KMS-11 (cell line): Measurements from ENCODE around the gene SLC17A6.

ENCODE experiments used
- H2AFZ ChIP-seq: fragments of 200-600 bp; sonication (generic); 2 replicates; pipeline ENCODE4 v1.6.1; 2016; ENCODE audit warnings: antibody characterized with exemption, mixed run types, low read depth
- H3K27ac ChIP-seq: fragments of 200-600 bp; sonication (generic); 2 replicates; pipeline ENCODE4 v1.6.1; 2016; ENCODE audit warnings: mild to moderate bottlenecking, mixed run types
- H3K27me3 ChIP-seq: fragments of 200-600 bp; sonication (generic); 2 replicates; pipeline ENCODE4 v1.6.1; 2017; ENCODE audit warnings: mild to moderate bottlenecking, low read depth, mixed run types, moderate library complexity; ENCODE audit not compliant: insufficient read depth
- H3K36me3 ChIP-seq: fragments of 200-600 bp; sonication (generic); 2 replicates; pipeline ENCODE4 v1.6.1; 2017; ENCODE audit warnings: mild to moderate bottlenecking, mixed run types; ENCODE audit not compliant: insufficient read depth
- H3K4me1 ChIP-seq: fragments of 200-600 bp; sonication (generic); 2 replicates; pipeline ENCODE4 v1.6.1; 2016; ENCODE audit warnings: mild to moderate bottlenecking, low read depth, mixed run types; ENCODE audit not compliant: poor library complexity, severe bottlenecking
- H3K4me2 ChIP-seq: fragments of 200-600 bp; sonication (generic); 2 replicates; pipeline ENCODE4 v1.7.0; 2016; ENCODE audit warnings: mild to moderate bottlenecking, mixed run types
- H3K4me3 ChIP-seq: fragments of 200-600 bp; sonication (generic); IDR thresholded peaks from 2 replicates; pipeline ENCODE4 v1.6.1; 2017; ENCODE audit warnings: low read depth, low read length, mixed read lengths; ENCODE audit not compliant: insufficient read depth
- H3K79me2 ChIP-seq: fragments of 200-600 bp; sonication (generic); 2 replicates; pipeline ENCODE4 v1.6.1; 2016; ENCODE audit warnings: low read depth, mixed run types; ENCODE audit not compliant: insufficient read depth
- H3K9ac ChIP-seq: fragments of 200-600 bp; sonication (generic); 2 replicates; pipeline ENCODE4 v1.6.1; 2016; ENCODE audit warnings: mild to moderate bottlenecking, mixed run types
- H4K20me1 ChIP-seq: fragments of 200-600 bp; sonication (generic); 2 replicates; pipeline ENCODE4 v1.6.1; 2016; ENCODE audit warnings: mild to moderate bottlenecking, mixed run types; ENCODE audit not compliant: insufficient read depth
- CTCF ChIP-seq: fragments of 200-600 bp; sonication (generic); conservative IDR thresholded peaks from 2 replicates; pipeline ENCODE4 v1.6.1; 2017; ENCODE audit warnings: low read depth, mild to moderate bottlenecking, antibody characterized with exemption, low read length, moderate library complexity, mixed read lengths

The SLC17A6 gene

GRCh38 chr11:22331771-22332170 lies 6.4 kb upstream of the SLC17A6 start:
- Histone ChIP-seq H3K4me3 (no peak overlapping the region), H3K79me2 (no peaks in the 10 kb centered on the region), H4K20me1 (no peaks in the 10 kb centered on the region), H3K27ac (no peak overlapping the region), H3K27me3 (no peaks in the 10 kb centered on the region), H3K9ac (no peak overlapping the region), H3K36me3 (no peaks in the 10 kb centered on the region), H3K4me2 (no peak overlapping the region), H3K4me1 (no peaks in the 10 kb centered on the region), H2AFZ (no peak overlapping the region)
- TF ChIP-seq CTCF, result peak; percentile 49

- no peak overlapping the region for H2AFZ ChIP-seq
- no peaks in the 10 kb centered on the region for H3K4me1 ChIP-seq
- H3K36me3 ChIP-seq, result no peaks in the 10 kb centered on the region
- H3K4me2 ChIP-seq, result no peak overlapping the region
- no peaks in the 10 kb centered on the region for H3K79me2 ChIP-seq
- H3K27me3 ChIP-seq, result no peaks in the 10 kb centered on the region
- no peaks in the 10 kb centered on the region for H4K20me1 ChIP-seq
- H3K4me3 ChIP-seq, result no peak overlapping the region
- TF ChIP-seq CTCF, result no peak
- no peak overlapping the region for H3K27ac ChIP-seq
- no peak overlapping the region for H3K9ac ChIP-seq
These were observed 1.6 kb upstream of the SLC17A6 start for GRCh38 chr11:22336587-22336986.

DNA sequence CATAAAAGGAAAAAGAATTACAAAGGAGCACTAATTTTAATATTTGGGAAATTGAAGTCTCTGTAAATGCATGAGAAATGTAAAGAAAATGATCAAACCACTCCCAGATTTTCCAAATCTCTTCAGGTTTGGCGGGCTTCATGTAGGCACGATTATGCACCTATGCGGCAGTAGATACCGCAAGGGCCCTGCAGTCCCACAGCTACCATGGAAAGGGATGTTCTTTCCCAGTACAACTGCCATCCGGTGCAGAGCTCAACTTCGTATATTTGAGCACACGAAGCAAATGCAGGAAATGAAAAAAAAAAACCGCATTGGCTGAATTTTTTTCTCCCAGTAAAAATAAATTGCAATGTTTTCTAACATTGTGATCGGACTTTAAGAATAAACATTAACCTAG lies 1.4 kb downstream of the SLC17A6 start:
- H3K27ac ChIP-seq, result no peak overlapping the region
- H3K9ac ChIP-seq, result no peak overlapping the region
- H3K4me1 ChIP-seq, result no peaks in the 10 kb centered on the region
- H3K4me2 ChIP-seq, result no peak overlapping the region
- no peak overlapping the region for H2AFZ ChIP-seq
- no peaks in the 10 kb centered on the region for H4K20me1 ChIP-seq
- no peaks in the 10 kb centered on the region for H3K79me2 ChIP-seq
- H3K4me3 ChIP-seq, result no peak overlapping the region
- H3K27me3 ChIP-seq, result no peaks in the 10 kb centered on the region
- no peaks in the 10 kb centered on the region for H3K36me3 ChIP-seq
- no peak for TF ChIP-seq CTCF

- no peaks in the 10 kb centered on the region for H3K27me3 ChIP-seq
These were observed 2.1 kb downstream of the SLC17A6 start for GRCh38 chr11:22340235-22340634.

More at GRCh38 chr11:22340235-22340634, 2.1 kb downstream of the SLC17A6 start:
- no peak for TF ChIP-seq CTCF
- Histone ChIP-seq H4K20me1 (no peaks in the 10 kb centered on the region), H3K36me3 (no peaks in the 10 kb centered on the region), H3K4me1 (no peaks in the 10 kb centered on the region), H3K4me3 (no peak overlapping the region), H3K4me2 (no peak overlapping the region), H2AFZ (no peak overlapping the region), H3K9ac (no peak overlapping the region), H3K79me2 (no peaks in the 10 kb centered on the region), H3K27ac (no peak overlapping the region)
